Hematopoietic multipotent progenitor cell treated with erythropoietin and hydrocortisone succinate and interleukin-3 and kit ligand, for 8 days (in vitro differentiated cells): ENCODE data around the gene KLHL29.
A peak's percentile ranks its signal among the peaks of the same experiment; 100 is the strongest.

Experiments
- DNase-seq: peaks from one replicate; pipeline ENCODE4 v3.0.0-alpha.2; 2015

Gene KLHL29

DNA sequence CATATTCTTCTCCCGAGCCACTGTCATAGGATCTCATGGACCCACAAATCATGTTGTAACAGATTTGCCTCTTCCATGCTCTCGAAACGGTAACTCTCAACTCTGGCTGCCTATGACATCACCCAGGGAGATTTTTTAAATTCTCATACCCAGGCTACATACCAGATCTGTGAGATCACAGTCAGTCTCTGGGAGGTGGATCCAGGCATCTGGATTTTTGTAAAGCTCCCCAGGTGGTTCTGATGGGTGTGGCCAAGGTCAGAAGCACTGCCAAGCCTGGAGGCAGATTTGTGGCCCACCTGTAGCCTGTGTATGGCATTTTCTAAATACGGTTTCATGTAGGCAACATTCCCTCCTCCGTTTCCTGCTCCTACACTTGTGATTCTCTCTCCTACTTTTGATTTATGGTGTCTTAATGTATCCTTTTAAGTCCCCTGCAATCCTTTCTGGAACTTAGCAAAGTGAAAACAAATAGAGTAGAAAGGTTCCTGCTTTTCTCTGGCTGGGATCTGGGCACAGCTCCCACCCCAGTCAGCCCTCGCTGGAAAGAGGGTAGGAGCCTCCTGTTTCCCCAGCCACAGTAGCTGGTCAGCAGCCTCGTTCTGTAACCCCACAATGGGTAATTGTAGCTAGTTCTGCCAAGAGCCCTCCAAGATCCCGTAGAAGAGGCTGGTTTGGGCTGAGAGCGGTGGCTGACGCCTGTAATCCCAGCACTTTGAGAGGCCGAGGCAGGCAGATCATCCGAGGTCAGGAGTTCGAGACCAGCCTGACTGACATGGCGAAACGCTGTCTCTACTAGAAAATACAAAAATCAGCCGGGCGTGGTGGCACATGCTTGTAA, 96.2 kb downstream of the KLHL29 start:
- no peak for DNase-seq

DNA sequence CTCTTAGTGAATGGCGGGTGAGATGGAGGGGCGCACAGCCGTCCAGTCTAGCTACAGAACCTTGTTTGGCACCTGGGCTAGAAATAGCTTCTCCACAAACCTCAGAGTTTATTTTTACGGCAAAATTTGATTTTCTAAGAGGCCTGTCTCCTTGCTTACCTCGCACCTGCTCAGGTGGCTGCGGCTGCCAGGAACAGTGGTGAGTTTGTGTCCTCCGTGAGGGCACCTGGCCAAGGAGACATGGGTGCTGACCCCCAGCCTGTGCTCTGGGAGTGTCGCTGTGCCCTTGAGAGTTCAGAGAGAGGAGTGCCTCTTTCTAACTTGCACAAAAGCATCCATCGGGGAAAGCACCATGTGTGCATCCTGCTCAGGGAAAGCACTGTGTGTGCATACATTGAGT, 97.2 kb downstream of the KLHL29 start:
- no peak for DNase-seq

DNA sequence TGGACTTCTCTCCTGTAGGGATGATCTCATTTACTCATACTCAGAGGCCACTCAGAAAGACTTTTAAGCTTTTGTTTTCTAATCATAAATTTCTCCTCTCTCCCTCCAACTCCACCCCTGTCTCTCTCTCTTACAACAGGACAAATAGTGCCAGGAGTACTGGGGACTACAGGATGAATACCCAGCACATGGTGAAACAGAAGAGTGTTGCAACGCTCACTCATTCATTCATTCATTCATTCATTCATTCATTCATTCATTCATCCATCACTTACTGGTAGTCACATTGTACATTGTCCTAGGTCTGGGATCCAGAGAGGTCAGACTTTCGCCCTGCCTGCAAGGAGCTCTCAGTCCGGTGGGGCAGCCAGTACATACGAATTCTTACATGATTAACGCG, 97.6 kb downstream of the KLHL29 start:
- DNase-seq, result no peak

GRCh38 chr2:23483791-23484190, 98.8 kb downstream of the KLHL29 start:
- no peak for DNase-seq

- no peak for DNase-seq
Observed at GRCh38 chr2:23484275-23484674, 99.3 kb downstream of the KLHL29 start.

- no peak for DNase-seq
Observed at GRCh38 chr2:23484767-23485166, 99.8 kb downstream of the KLHL29 start.

DNA sequence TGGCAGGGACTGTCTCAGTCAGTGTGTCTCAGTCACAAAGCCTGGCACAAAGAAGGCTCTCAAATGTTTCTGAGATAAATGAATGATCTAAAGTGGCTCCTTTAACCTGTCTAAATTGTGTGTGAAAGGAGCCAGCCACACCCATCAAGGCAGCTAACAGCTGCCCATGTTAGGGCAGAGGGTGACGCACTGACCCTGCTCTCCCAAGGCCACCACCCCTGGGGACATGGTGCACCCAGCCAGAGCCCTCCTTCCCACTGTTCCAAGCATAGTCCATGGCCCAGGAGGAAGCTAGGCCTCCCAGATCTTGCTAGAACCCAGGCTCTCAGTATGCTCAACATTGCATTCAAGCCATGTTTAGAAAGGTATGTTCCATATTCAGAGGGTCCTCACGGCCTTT, 100.3 kb downstream of the KLHL29 start:
- DNase-seq, result no peak

DNA sequence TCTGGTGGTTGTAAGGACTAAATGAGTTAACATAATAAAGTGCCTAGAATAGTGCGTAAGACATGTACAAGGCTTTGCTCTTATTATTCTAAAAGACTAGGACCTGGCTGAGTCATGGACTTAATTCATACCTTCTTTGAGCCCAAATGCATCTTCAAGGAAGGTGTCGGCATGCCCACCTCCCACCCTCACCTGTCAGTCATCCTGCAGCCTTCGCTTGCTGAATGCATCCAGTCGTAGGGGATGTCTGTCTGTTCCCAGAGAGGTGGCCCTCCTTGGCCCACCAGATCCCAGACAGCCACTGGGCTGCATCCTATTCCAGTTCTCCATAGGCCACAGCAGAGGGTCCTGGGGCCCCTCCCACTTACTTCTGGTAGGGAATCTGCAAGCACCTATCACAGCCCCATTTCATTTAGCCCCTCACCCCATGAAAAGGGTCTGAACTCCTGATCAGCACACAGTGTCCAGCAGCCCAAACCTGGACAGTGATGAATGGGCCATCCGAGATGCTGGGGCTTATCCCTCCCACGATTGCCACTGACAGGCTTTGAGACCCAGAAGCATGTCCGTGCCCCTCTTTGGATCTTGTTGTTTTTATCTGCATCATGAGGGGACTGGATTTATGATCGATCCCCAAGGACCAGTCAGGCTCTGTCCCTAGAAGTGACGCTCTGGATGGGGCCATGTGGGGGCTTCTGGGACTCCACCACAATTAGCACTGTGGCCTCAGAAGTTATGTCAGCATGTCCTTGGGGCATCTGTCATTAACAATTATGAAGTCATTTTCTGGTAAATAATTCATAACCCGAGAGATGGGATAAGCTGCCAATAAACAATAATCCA, 101.1 kb downstream of the KLHL29 start:
- DNase-seq, result no peak

DNA sequence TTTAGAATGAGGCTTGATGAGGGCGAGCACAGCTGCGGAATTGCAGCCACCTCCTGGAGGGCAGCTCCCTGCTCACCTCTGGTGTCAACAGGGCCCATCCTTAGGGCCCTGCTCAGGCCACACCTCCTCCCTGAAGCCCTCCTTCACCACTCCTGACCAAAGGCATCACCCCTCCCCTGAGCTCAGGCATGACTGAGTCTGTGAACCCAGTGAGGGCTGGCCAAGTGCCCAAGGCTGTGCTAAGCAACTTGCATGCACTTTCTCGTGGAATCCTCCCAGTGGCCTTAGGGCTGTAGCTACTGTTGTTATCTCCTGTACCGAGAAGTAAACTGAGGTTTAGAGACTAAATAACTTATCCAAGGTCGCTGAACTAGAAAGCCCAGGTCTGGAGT, 101.7 kb downstream of the KLHL29 start:
- DNase-seq, result no peak

DNA sequence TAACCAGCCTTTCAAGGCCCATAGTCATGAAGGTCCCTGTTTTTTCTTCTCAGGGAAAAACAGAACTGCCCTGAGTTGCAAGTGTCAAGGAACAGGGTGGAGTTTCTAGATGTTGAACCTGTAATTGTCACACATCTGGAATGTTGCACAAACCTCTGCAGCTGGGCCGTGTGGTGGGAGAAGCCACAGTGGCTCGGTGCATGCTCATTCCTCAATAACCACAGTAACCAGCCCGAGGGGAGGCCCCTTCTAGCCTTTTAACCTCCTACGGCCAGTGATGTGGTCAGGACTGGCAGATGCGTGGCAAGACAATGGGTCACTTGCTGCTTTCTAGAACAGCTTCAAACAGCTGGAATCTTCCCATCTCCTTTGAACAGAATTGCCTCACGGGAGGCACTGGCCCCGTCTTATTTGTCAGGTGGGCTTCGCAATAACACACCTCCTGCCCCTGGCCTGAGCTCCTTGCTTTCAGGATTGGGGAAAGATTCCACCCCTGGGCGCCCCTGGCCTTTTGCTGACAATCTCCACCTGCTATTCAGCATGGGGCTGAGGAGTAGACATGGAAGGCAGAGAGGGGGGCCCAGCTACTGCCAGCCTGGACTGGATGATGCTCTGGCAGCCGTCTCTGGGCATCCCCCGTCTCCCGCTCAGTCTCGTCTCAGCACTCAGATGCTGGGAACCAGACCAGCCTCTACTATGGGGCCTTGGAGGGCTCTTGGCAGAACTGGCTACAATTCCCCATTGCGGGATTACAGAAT, 102.9 kb downstream of the KLHL29 start:
- DNase-seq, result no peak

- DNase-seq, result no peak
Observed at GRCh38 chr2:23488584-23488983, 103.6 kb downstream of the KLHL29 start.

DNA sequence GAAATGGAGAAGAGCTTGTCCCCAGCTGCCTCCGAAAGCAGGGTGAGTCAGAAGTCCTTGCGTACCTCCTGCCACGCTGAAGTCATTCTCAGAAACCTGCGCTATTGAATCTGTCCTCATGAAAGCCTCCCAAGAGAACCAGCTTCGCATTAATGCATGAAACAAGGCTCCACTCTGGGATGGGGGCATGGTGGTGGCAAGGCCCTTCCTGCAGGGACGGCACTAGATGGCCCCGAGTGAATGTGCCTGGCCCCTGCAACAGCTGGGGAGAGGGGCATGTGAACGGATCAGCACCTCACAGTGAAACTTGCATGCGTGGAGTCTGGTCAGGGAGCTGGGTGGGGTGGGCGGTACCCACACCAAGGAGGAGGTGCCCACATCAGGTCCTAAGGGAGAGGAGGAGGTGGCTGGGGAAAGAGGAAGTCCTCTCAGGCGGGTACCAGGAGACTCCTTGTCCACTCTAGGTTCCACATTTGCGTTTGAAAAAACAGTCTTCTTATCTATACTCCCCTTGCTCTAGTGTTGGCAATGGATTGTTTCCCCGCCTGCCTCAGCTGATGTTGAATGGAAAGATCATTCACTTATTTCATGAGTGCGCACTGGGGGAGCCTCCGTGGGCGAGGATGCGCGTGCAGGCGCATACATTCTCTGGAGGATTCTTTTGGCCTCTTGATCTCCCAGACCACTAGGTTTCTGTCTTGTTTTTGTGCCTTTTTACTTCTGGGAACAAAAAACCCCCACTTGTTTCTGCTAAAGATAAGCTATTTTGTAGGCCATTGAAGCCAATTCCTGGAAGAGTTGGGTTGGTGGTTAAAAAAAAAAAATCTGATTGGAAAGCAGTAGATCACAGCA, 104.7 kb downstream of the KLHL29 start:
- DNase-seq, result peak; percentile 38

DNA sequence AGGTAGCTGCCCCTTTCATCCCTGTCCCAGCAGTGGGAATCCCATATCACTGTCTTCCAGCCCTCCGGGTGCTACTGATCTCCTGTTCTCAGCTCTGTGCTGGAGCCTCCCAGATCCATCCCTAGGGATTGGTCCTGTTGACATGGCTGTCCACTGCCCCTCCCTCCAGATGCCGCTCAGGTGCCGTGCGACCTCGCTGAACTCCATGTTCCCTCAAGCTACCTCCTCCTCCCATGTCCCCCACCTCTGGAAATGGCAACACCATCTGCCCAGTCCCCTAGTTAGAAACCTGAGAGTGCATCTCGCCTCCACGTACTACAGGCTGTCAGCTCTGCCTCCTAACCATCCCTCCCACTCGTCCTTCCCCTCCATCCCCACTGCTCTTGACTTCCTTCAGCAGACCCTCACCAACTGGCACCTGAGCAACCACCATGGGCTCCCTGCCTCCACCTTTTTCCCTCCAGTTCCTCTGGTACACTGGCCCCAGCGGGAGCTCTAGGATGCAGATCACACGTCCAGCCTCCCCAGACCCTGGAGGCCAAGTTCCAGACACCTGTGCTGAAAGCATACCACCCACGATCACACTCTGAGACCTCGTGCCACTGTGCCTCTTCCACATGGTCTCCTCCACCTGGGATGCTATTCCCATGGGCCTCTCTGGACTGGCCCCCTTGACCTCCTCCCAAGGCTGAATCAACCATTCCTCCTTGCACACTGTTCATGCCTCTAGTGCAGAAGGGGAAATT, 106.8 kb downstream of the KLHL29 start:
- DNase-seq, result no peak

DNA sequence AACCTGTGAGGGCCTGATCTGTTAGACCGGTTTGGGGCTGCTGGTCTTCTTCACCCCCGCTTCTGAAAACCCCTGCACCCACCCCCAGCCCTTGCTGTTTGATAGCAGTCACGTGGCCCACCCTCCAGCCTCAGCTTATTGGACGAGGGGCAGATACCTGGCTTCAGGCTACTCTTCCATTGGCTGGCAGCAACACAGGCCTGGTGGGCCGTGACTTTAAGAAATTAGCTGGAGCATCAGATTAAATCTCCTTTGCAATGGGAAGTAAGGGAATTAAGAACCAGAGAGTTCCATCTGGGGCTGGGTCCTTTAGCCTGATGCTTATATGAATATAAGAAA, 107.3 kb downstream of the KLHL29 start:
- DNase-seq, result no peak

DNA sequence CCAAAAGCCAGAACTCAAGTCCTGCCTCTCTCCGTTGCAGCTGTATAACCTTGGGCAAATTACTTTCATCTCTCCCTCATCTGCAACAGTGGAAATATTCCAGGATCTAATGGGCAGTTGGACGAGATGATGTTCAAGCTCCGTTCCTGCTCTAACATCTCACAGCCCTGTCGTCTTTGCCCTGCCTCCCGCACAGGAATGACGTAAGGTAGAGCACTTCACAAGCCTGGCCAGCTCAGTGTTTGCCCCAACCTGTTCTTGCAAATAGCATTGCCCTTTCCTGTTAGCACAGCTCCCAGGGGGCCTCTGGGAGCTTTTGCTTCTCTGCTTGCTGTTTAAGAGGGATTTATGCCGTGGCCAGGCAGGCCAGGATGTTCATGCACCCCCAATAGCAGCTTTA, 107.9 kb downstream of the KLHL29 start:
- DNase-seq, result no peak

DNA sequence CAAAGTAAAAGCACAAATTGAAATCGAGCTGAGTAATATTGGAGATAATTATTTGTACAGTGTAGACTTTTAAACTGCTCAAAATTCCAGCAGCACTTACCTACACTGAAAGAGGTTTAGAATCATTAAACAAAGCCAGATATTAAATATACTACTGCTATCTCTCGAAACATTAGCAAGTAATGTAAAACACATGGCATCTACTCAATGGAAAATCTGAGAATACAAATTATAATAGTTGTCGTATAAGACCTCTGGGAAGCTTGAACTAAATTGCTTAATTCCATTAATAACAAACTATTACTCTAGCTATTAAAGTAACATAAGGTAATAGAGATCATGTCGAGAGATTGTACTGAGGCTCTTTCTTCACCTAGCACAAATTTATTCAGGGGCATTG, 108.9 kb downstream of the KLHL29 start:
- no peak for DNase-seq

GRCh38 chr2:23494286-23494685, 109.3 kb downstream of the KLHL29 start:
- DNase-seq, result no peak

DNA sequence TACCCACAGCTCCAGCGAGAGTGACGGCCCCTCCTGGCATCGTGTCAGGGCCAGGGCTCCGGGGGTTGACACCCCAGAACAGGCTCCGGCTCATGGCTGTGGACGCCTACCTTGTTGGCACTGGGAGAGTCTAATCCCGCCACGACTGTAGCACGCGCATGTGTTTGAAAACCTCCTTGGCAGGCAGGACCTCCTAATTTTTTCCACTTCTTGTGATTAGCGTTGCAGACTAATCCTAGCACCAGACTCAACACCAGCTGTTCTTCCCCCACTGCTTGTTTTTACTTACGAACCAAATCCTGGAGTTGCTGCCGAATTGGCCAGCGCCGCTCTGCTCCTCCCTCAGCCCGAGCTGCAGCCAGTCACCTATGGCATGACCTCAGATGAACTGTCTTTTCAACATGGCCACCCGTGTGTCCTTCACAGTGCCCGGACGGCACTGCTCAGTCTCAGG, 110.7 kb downstream of the KLHL29 start:
- DNase-seq, result no peak

DNA sequence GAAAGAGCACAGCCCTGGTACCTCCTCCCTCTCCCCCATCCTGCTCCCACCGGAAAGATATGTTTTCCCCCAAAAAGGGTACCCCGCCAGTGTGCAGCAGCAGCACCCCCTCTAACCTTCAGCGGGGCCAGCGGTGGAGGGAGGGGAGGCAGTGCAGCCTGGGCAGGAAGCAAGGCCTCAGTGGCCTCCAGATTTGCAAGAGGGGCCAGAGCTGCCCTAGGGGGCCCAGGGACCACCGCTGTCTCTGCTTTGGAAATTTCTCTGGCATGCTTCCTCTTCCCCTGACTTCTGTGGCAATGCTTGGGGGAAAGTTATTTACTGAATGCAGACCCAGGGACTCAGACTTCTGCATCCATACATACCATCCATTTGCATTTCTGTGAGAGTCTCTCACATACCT, 111.5 kb downstream of the KLHL29 start:
- DNase-seq, result no peak

DNA sequence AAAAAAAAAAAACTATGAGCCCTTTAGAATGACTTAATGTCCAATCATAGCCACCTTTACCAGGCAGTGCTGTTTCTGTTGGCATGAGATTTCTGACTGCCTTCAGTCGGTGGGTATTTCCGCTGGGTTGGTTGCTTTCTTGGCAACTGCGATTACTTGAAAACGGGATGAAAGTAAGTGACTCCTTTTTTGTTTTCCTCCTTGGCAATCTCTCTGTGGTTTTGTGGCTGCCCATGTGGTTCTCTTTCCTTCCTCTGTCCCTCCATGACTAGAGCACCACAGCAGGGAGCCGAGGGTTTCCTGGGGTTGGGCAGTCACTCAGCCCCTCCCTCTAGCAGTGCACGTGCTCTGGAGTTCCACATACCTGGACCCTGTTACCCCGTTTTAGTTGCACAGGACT, 112.1 kb downstream of the KLHL29 start:
- peak; percentile 29 for DNase-seq

DNA sequence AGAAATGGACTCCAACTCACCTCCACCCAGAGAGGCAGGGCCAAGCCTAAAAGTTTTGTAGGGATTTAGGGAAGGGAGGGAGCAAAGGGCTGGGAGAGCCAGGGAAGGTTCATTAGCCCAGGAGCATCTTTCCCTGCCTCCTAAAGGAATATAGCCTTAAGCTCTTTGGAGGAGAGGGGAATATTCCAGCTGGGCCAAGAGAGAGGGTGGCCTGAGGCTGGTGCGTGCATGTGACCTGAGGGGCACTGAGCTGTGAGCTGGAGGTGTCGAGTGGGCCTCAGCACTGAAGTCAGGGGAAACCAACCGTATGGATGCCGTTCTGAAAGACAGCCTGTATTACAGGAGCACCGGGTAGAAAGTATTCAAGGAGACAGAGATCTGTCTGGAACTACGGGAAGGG, 112.6 kb downstream of the KLHL29 start:
- DNase-seq, result no peak

DNA sequence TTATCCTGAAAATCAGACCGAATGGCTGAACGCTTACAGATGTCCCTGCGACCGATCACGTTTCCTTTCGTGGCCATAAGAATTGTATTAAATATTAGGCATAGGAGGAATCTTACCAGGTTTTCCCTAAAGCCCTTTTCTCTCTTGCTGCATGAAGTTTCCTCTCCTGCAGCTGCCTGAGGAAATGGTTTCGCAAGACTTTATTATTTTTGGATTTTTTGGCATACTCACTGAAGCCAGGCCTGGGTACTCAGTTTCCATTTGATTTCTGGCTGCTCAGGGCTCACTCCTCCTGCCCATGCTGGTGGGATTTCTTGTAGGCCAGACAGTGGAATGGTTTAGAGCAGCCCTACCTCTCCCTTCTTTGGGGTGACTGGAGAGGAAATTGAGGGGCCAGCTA, 114.0 kb downstream of the KLHL29 start:
- no peak for DNase-seq
